Measurements from ENCODE around the gene RTN4R.
"Not testable (repeated sequence)": the region's sequence is repeated elsewhere in the genome, so short reads cannot be mapped to it uniquely, and the experiment has no call there.

- not testable (repeated sequence) for TF ChIP-seq EP300 (IDR thresholded peaks at IDR 0.05; ENCODE audit: borderline replicate concordance in 1 of 2, low read depth in 2 of 2, low read length in 2 of 2); CTCF (IDR thresholded peaks at IDR 0.05; ENCODE audit: control extremely low read depth in 1 of 3, insufficient read depth in 1 of 3, low read depth in 1 of 3, low read length in 3 of 3); EZH2 (IDR thresholded peaks at IDR 0.05; ENCODE audit: low read depth, low read length, severe bottlenecking); TAF7 (optimal IDR thresholded peaks at IDR 0.05; ENCODE audit: borderline replicate concordance, low read depth, low read length); MAX (IDR thresholded peaks at IDR 0.05); MAFK (IDR thresholded peaks at IDR 0.05; ENCODE audit: low read depth, low read length); CEBPB (IDR thresholded peaks at IDR 0.05; ENCODE audit: low read depth, low read length); POLR2A (IDR thresholded peaks at IDR 0.05; ENCODE audit: control extremely low read depth in 1 of 2, low read depth in 2 of 2, low read length in 2 of 2); POU5F1 (IDR thresholded peaks at IDR 0.05; ENCODE audit: low read depth, low read length); SRF (IDR thresholded peaks at IDR 0.05; ENCODE audit: low read depth, low read length); TAF1 (IDR thresholded peaks at IDR 0.05; ENCODE audit: low read depth, low read length)
Measured at GRCh38 chr22:20314741-20315336, 46.7 kb upstream of the RTN4R start.

All from H1 (cell line).